Measurements from ENCODE around the gene ZNF836.

Gene ZNF836

GRCh38 chr19:52171321-52172169, at the start of gene ZNF836:
ZNF836 (minus strand) TSS chr19:52171621; CDS start chr19:52168072, 3,549 bp downstream.
- peaks cover 45% of the 10 kb centered on the region for H3K36me3 Mint-ChIP-seq (ENCODE audit: low read depth)
- peaks cover 8% of the 10 kb centered on the region for H3K9me3 Mint-ChIP-seq
- peak within 1 kb of the TSS; percentile 94 to 97 (median 96) for H3K4me3 Mint-ChIP-seq
- peak within 1 kb of the TSS; percentile 94 to 99 (median 98) for H3K27ac Mint-ChIP-seq
- peaks cover 17% of the 10 kb centered on the region for H3K4me1 Mint-ChIP-seq
- H3K27me3 Mint-ChIP-seq (ENCODE audit: low read depth), result no peaks in the 10 kb centered on the region
- TF ChIP-seq, protein P1, sequence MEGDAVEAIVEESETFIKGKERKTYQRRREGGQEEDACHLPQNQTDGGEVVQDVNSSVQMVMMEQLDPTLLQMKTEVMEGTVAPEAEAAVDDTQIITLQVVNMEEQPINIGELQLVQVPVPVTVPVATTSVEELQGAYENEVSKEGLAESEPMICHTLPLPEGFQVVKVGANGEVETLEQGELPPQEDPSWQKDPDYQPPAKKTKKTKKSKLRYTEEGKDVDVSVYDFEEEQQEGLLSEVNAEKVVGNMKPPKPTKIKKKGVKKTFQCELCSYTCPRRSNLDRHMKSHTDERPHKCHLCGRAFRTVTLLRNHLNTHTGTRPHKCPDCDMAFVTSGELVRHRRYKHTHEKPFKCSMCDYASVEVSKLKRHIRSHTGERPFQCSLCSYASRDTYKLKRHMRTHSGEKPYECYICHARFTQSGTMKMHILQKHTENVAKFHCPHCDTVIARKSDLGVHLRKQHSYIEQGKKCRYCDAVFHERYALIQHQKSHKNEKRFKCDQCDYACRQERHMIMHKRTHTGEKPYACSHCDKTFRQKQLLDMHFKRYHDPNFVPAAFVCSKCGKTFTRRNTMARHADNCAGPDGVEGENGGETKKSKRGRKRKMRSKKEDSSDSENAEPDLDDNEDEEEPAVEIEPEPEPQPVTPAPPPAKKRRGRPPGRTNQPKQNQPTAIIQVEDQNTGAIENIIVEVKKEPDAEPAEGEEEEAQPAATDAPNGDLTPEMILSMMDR (IDR thresholded peaks at IDR 0.05; ENCODE audit: unreplicated experiment in 3 of 3), result no peak

DNA sequence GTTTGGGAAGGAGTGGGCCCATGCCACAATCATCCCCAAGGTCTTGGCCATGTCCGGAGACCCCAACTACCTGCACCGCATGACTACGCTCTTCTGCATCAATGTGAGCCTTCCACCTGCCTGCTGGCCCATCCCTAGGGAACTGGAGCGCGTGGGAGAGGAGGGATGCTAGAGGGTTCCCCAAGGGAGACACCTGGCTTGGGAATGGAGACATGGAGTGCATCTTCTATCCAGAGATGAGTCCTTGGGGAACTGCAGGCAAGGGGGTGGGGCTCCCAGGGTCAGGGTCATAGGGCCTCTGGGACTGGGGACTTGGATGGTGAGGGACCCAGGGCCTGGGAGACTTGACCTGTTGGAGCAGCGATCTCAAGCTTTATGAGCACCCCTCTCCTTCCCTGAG, 49.6 kb upstream of the ZNF836 start:
- H3K4me1 Mint-ChIP-seq, result peaks cover 8% of the 10 kb centered on the region
- no peak overlapping the region for H3K27ac Mint-ChIP-seq
- peaks cover 88% of the 10 kb centered on the region for H3K36me3 Mint-ChIP-seq (ENCODE audit: low read depth)
- TF ChIP-seq, protein P1 (IDR thresholded peaks at IDR 0.05; ENCODE audit: unreplicated experiment in 3 of 3), result no peak
- H3K4me3 Mint-ChIP-seq, result no peak overlapping the region
- no peaks in the 10 kb centered on the region for H3K27me3 Mint-ChIP-seq (ENCODE audit: low read depth)
- no peaks in the 10 kb centered on the region for H3K9me3 Mint-ChIP-seq

GRCh38 chr19:52219611-52220010, 48.2 kb upstream of the ZNF836 start:
- peaks cover 88% of the 10 kb centered on the region for H3K36me3 Mint-ChIP-seq (ENCODE audit: low read depth)
- no peaks in the 10 kb centered on the region for H3K27me3 Mint-ChIP-seq (ENCODE audit: low read depth)
- H3K9me3 Mint-ChIP-seq, result no peaks in the 10 kb centered on the region
- H3K27ac Mint-ChIP-seq, result peak overlapping the region in 1 of 3 experiments; percentile 49
- TF ChIP-seq, protein P1 (IDR thresholded peaks at IDR 0.05; ENCODE audit: unreplicated experiment in 3 of 3), result no peak
- no peak overlapping the region for H3K4me3 Mint-ChIP-seq
- peaks cover 8% of the 10 kb centered on the region for H3K4me1 Mint-ChIP-seq

GRCh38 chr19:52217576-52217975, 46.2 kb upstream of the ZNF836 start:
- Mint-ChIP-seq H3K4me1 (peaks cover 8% of the 10 kb centered on the region), H3K36me3 (ENCODE audit: low read depth) (peaks cover 87% of the 10 kb centered on the region), H3K4me3 (no peak overlapping the region), H3K9me3 (no peaks in the 10 kb centered on the region), H3K27me3 (ENCODE audit: low read depth) (no peaks in the 10 kb centered on the region), H3K27ac (no peak overlapping the region)
- TF ChIP-seq, protein P1 (IDR thresholded peaks at IDR 0.05; ENCODE audit: unreplicated experiment in 3 of 3), result no peak

- Mint-ChIP-seq H3K36me3 (ENCODE audit: low read depth) (peaks cover 89% of the 10 kb centered on the region), H3K27ac (no peak overlapping the region), H3K27me3 (ENCODE audit: low read depth) (no peaks in the 10 kb centered on the region), H3K4me3 (no peak overlapping the region), H3K4me1 (peaks cover 8% of the 10 kb centered on the region), H3K9me3 (no peaks in the 10 kb centered on the region)
- TF ChIP-seq, protein P1 (IDR thresholded peaks at IDR 0.05; ENCODE audit: unreplicated experiment in 3 of 3), result no peak
These were observed 45.0 kb upstream of the ZNF836 start for GRCh38 chr19:52216401-52216800.

GRCh38 chr19:52214241-52214640, 42.8 kb upstream of the ZNF836 start:
- Mint-ChIP-seq H3K9me3 (no peaks in the 10 kb centered on the region), H3K27me3 (ENCODE audit: low read depth) (no peaks in the 10 kb centered on the region), H3K4me3 (no peak overlapping the region), H3K27ac (no peak overlapping the region), H3K36me3 (ENCODE audit: low read depth) (peaks cover 88% of the 10 kb centered on the region), H3K4me1 (peaks cover under 1% of the 10 kb centered on the region)
- TF ChIP-seq, protein P1 (IDR thresholded peaks at IDR 0.05; ENCODE audit: unreplicated experiment in 3 of 3), result no peak

Measured in nephron (organoid).